Esophagus (tissue), 2 donors: ENCODE results near the gene FUZ. TPM values are rescaled to one million over a fixed set of nuclear protein-coding genes. Genes with fewer than 3 reads are reported as not detected.

Experiments used
- H3K27ac ChIP-seq, 2 donors: one replicate each; pipeline ENCODE4 v1.5.1; 2013; ENCODE audit warnings: low read depth in 2 of 2, mild to moderate bottlenecking in 2 of 2, inconsistent platforms in 1 of 2, low read length in 1 of 2, moderate library complexity in 1 of 2
- H3K27me3 ChIP-seq, 2 donors: one replicate each; pipeline ENCODE4 v1.6.1; 2013; ENCODE audit warnings: low read length in 2 of 2, control low read depth in 1 of 2, mild to moderate bottlenecking in 1 of 2; ENCODE audit not compliant: insufficient read depth in 2 of 2, control insufficient read depth in 1 of 2
- H3K36me3 ChIP-seq, 2 donors: one replicate each; pipeline ENCODE4 v1.6.1; 2013; ENCODE audit warnings: low read length in 1 of 2; ENCODE audit not compliant: control insufficient read depth in 2 of 2, insufficient read depth in 2 of 2
- H3K4me1 ChIP-seq, 2 donors: one replicate each; pipeline ENCODE4 v1.6.1; 2013; ENCODE audit warnings: low read length in 1 of 2; ENCODE audit not compliant: control insufficient read depth in 2 of 2, insufficient read depth in 2 of 2
- H3K4me3 ChIP-seq, 2 donors: one replicate each; pipeline ENCODE4 v1.5.1; 2013; ENCODE audit warnings: low read length in 2 of 2, mild to moderate bottlenecking in 2 of 2, low read depth in 1 of 2, moderate library complexity in 1 of 2
- H3K9me3 ChIP-seq, 2 donors: one replicate each; pipeline ENCODE4 v1.6.1; 2013; ENCODE audit warnings: mild to moderate bottlenecking in 2 of 2, low read depth in 1 of 2, low read length in 1 of 2, moderate library complexity in 1 of 2; ENCODE audit not compliant: control insufficient read depth in 2 of 2, insufficient read depth in 1 of 2
- WGBS, 2 donors: extraction: QIAGEN DNeasy Blood & Tissue Kit; methylation state at CpG; one replicate each; pipeline ENCODE4 v1.1.7; 2013; 5-methylcytosine and 5-hydroxymethylcytosine counted together
- polyA plus RNA-seq, 2 donors: library from polyadenylated mRNA; stranded (reverse); fragments of 200-250 nt; gene quantifications; one replicate each; pipeline ENCODE4 v1.2.3, GENCODE V29; 2013
- donor health status: healthy with polysubstance abuse.
- donor health status: Bipolar disorder and iron deficiency.

Gene FUZ
- polyA plus RNA-seq, 2 donors: 11.3 to 12.1 TPM

GRCh38 chr19:49776371-49776764 lies 36.7 kb downstream of the FUZ start:
- WGBS, 2 donors: 91 to 93% methylated on average over 6 of the region's 6 CpGs
- peaks cover 2 to 7% of the 10 kb centered on the region in 2 donors for H3K36me3 ChIP-seq
- H3K27me3 ChIP-seq: no peaks in the 10 kb centered on the region
- no peak overlapping the region for H3K27ac ChIP-seq
- H3K9me3 ChIP-seq: no peaks in the 10 kb centered on the region
- peaks cover 7% of the 10 kb centered on the region in 2 donors for H3K4me1 ChIP-seq
- no peak overlapping the region for H3K4me3 ChIP-seq

GRCh38 chr19:49775742-49776370 lies 37.2 kb downstream of the FUZ start:
- Histone ChIP-seq H3K36me3 (peaks cover 2 to 7% of the 10 kb centered on the region in 2 donors), H3K4me1 (peaks cover 5 to 7% of the 10 kb centered on the region in 2 donors)
- WGBS, 2 donors: 91% methylated on average over 17 to 20 of the region's 20 CpGs

GRCh38 chr19:49774969-49775368 lies 38.1 kb downstream of the FUZ start:
- no peaks in the 10 kb centered on the region for H3K9me3 ChIP-seq
- 95% methylated on average over 8 of the region's 8 CpGs for WGBS, 2 donors
- H3K27ac ChIP-seq: no peak overlapping the region
- peaks cover 0 to 7% of the 10 kb centered on the region in 2 donors for H3K4me1 ChIP-seq
- peaks cover 2 to 4% of the 10 kb centered on the region in 2 donors for H3K36me3 ChIP-seq
- H3K4me3 ChIP-seq: no peak overlapping the region
- no peaks in the 10 kb centered on the region for H3K27me3 ChIP-seq

More at GRCh38 chr19:49775742-49776370, 37.2 kb downstream of the FUZ start:
- Histone ChIP-seq H3K4me3 (no peak overlapping the region), H3K9me3 (no peaks in the 10 kb centered on the region), H3K27me3 (no peaks in the 10 kb centered on the region), H3K27ac (peak overlapping the region; percentile 26 to 37)

GRCh38 chr19:49773663-49774350 lies 39.3 kb downstream of the FUZ start:
- Histone ChIP-seq H3K36me3 (peaks cover 2 to 4% of the 10 kb centered on the region in 2 donors), H3K4me1 (peaks cover 0 to 9% of the 10 kb centered on the region in 2 donors), H3K27ac (no peak overlapping the region), H3K27me3 (no peaks in the 10 kb centered on the region), H3K9me3 (no peaks in the 10 kb centered on the region), H3K4me3 (no peak overlapping the region)
- 69 to 74% methylated on average over 8 of the region's 8 CpGs for WGBS, 2 donors

- WGBS, 2 donors: 75 to 80% methylated on average over 10 of the region's 10 CpGs
- Histone ChIP-seq H3K4me3 (no peak overlapping the region), H3K27me3 (no peaks in the 10 kb centered on the region), H3K4me1 (peaks cover 3 to 12% of the 10 kb centered on the region in 2 donors), H3K9me3 (no peaks in the 10 kb centered on the region), H3K27ac (no peak overlapping the region), H3K36me3 (peaks cover 2 to 6% of the 10 kb centered on the region in 2 donors)
These were observed 40.2 kb downstream of the FUZ start for GRCh38 chr19:49772850-49773432.

- 88 to 89% methylated on average over 13 of the region's 13 CpGs for WGBS, 2 donors
- H3K27me3 ChIP-seq: no peaks in the 10 kb centered on the region
- peaks cover 6 to 16% of the 10 kb centered on the region in 2 donors for H3K4me1 ChIP-seq
- no peak overlapping the region for H3K27ac ChIP-seq
- H3K36me3 ChIP-seq: peaks cover 2 to 6% of the 10 kb centered on the region in 2 donors
- H3K9me3 ChIP-seq: no peaks in the 10 kb centered on the region
- H3K4me3 ChIP-seq: no peak overlapping the region
These were observed 41.4 kb downstream of the FUZ start for GRCh38 chr19:49771674-49772139.

- Histone ChIP-seq H3K4me1 (peaks cover 6 to 16% of the 10 kb centered on the region in 2 donors), H3K27me3 (no peaks in the 10 kb centered on the region), H3K36me3 (peaks cover 2% of the 10 kb centered on the region in 2 donors), H3K9me3 (no peaks in the 10 kb centered on the region), H3K27ac (no peak overlapping the region), H3K4me3 (no peak overlapping the region)
- WGBS, 2 donors: 89 to 91% methylated on average over 8 of the region's 8 CpGs
These were observed 42.6 kb downstream of the FUZ start for GRCh38 chr19:49770529-49770928.

- Histone ChIP-seq H3K27ac (peak overlapping the region in 1 of 2 donors; percentile 86), H3K27me3 (no peaks in the 10 kb centered on the region), H3K36me3 (peaks cover 2% of the 10 kb centered on the region in 2 donors), H3K9me3 (no peaks in the 10 kb centered on the region), H3K4me1 (peaks cover 6 to 14% of the 10 kb centered on the region in 2 donors), H3K4me3 (peak overlapping the region; percentile 71 to 92)
- WGBS, 2 donors: 55 to 66% methylated on average over 12 of the region's 12 CpGs
These were observed 45.0 kb downstream of the FUZ start for GRCh38 chr19:49767967-49768581.

GRCh38 chr19:49767381-49767780 lies 45.7 kb downstream of the FUZ start:
- H3K4me1 ChIP-seq: peaks cover 6 to 9% of the 10 kb centered on the region in 2 donors
- peaks cover 2% of the 10 kb centered on the region in 2 donors for H3K36me3 ChIP-seq
- H3K4me3 ChIP-seq: peak overlapping the region; percentile 71 to 92
- H3K27me3 ChIP-seq: no peaks in the 10 kb centered on the region
- no peaks in the 10 kb centered on the region for H3K9me3 ChIP-seq
- H3K27ac ChIP-seq: peak overlapping the region; percentile 86 to 92
- 1% methylated on average over 9 of the region's 9 CpGs for WGBS, 2 donors
